Mesothelial cell of epicardium (in vitro differentiated cells): ENCODE measurements around the gene TNFAIP8. TPM values are rescaled to one million over a fixed set of nuclear protein-coding genes. Genes with fewer than 3 reads are reported as not detected.

Experiments
- DNase-seq, 2 experiments: peaks; one replicate each; pipeline ENCODE4 v3.0.0; 2021; ENCODE audit warnings: low spot score in 2 of 2; ENCODE audit not compliant: unreplicated experiment in 2 of 2
- H3K27ac Mint-ChIP-seq: 2 replicates; pipeline ENCODE4 v1.8.0; 2021; ENCODE audit warnings: mixed read lengths
- H3K27me3 Mint-ChIP-seq: 2 replicates; pipeline ENCODE4 v1.8.0; 2021; ENCODE audit warnings: low read depth, mixed read lengths
- H3K36me3 Mint-ChIP-seq: 2 replicates; pipeline ENCODE4 v1.8.0; 2021; ENCODE audit warnings: mixed read lengths
- H3K4me1 Mint-ChIP-seq: 2 replicates; pipeline ENCODE4 v1.8.0; 2021; ENCODE audit warnings: mixed read lengths
- H3K4me3 Mint-ChIP-seq: 2 replicates; pipeline ENCODE4 v1.8.0; 2021; ENCODE audit warnings: mild to moderate bottlenecking, moderate library complexity, mixed read lengths
- H3K9me3 Mint-ChIP-seq: 2 replicates; pipeline ENCODE4 v1.8.0; 2021; ENCODE audit warnings: mixed read lengths
- total RNA-seq: library from RNA; stranded (reverse); gene quantifications from 3 replicates; pipeline ENCODE4 v1.2.1, GENCODE V29; 2021
- TF ChIP-seq, protein P1 (sequence below): fragments of 200-600 bp; sonication (generic); IDR thresholded peaks from one replicate; pipeline ENCODE4 v1.5.0; 2021; ENCODE audit warnings: antibody characterized with exemption; ENCODE audit not compliant: unreplicated experiment

TNFAIP8 gene
- total RNA-seq, 1 donor from 2014 or later, result 26.5 TPM

GRCh38 chr5:119359737-119360413, 4.1 kb downstream of the TNFAIP8 start:
- Mint-ChIP-seq H3K9me3 (no peaks in the 10 kb centered on the region), H3K27me3 (no peaks in the 10 kb centered on the region), H3K4me1 (peaks cover 62% of the 10 kb centered on the region), H3K27ac (peak overlapping the region; percentile 44), H3K36me3 (peaks cover 4% of the 10 kb centered on the region), H3K4me3 (no peak overlapping the region)
- no peak for DNase-seq
- TF ChIP-seq, protein P1, sequence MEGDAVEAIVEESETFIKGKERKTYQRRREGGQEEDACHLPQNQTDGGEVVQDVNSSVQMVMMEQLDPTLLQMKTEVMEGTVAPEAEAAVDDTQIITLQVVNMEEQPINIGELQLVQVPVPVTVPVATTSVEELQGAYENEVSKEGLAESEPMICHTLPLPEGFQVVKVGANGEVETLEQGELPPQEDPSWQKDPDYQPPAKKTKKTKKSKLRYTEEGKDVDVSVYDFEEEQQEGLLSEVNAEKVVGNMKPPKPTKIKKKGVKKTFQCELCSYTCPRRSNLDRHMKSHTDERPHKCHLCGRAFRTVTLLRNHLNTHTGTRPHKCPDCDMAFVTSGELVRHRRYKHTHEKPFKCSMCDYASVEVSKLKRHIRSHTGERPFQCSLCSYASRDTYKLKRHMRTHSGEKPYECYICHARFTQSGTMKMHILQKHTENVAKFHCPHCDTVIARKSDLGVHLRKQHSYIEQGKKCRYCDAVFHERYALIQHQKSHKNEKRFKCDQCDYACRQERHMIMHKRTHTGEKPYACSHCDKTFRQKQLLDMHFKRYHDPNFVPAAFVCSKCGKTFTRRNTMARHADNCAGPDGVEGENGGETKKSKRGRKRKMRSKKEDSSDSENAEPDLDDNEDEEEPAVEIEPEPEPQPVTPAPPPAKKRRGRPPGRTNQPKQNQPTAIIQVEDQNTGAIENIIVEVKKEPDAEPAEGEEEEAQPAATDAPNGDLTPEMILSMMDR, result no peak

- Mint-ChIP-seq H3K9me3 (no peaks in the 10 kb centered on the region), H3K27me3 (no peaks in the 10 kb centered on the region), H3K4me3 (no peak overlapping the region), H3K27ac (peak overlapping the region; percentile 44), H3K4me1 (peaks cover 68% of the 10 kb centered on the region), H3K36me3 (peaks cover 6% of the 10 kb centered on the region)
- TF ChIP-seq, protein P1, result no peak
- DNase-seq, result no peak
Measured at GRCh38 chr5:119360905-119361593, 5.2 kb downstream of the TNFAIP8 start.

- Mint-ChIP-seq H3K4me3 (no peak overlapping the region), H3K4me1 (peaks cover 69% of the 10 kb centered on the region), H3K9me3 (no peaks in the 10 kb centered on the region), H3K27ac (no peak overlapping the region), H3K36me3 (peaks cover 6% of the 10 kb centered on the region), H3K27me3 (no peaks in the 10 kb centered on the region)
- DNase-seq, result no peak
- TF ChIP-seq, protein P1, result no peak
Measured at GRCh38 chr5:119361594-119362125, 5.8 kb downstream of the TNFAIP8 start.

DNA sequence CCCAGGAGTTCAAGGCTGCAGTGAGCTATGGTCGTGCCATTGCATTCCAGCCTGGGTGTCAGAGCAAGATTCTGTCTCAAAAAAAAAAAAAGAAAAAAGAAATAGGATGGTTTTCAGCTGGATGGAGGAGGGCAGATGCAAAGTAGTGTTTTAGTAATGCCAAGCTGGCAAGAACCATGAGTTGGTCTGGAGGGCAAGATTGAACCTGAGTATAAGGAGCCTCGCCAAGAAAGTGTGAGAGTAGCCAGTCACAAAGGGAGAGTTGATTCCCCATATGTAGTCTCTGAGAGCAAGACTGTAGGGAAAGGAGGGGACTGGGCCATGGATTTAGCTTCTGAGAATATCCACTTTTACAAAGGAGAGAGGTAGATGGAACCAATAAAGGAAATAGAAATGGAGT, 6.9 kb downstream of the TNFAIP8 start:
- H3K4me3 Mint-ChIP-seq, result no peak overlapping the region
- DNase-seq, result no peak
- TF ChIP-seq, protein P1, result no peak
- no peaks in the 10 kb centered on the region for H3K9me3 Mint-ChIP-seq
- H3K36me3 Mint-ChIP-seq, result peaks cover 6% of the 10 kb centered on the region
- H3K4me1 Mint-ChIP-seq, result peaks cover 67% of the 10 kb centered on the region
- H3K27me3 Mint-ChIP-seq, result no peaks in the 10 kb centered on the region
- no peak overlapping the region for H3K27ac Mint-ChIP-seq

- Mint-ChIP-seq H3K9me3 (no peaks in the 10 kb centered on the region), H3K36me3 (peaks cover 6% of the 10 kb centered on the region), H3K27ac (no peak overlapping the region), H3K4me3 (no peak overlapping the region), H3K27me3 (no peaks in the 10 kb centered on the region), H3K4me1 (peaks cover 67% of the 10 kb centered on the region)
- TF ChIP-seq, protein P1, result no peak
- no peak for DNase-seq
Measured at GRCh38 chr5:119363271-119363670, 7.5 kb downstream of the TNFAIP8 start.
